HG02763 (cell line): ENCODE data around the gene ITGAV.
A peak's percentile ranks its signal among the peaks of the same experiment; 100 is the strongest.

Experiments used
- ATAC-seq: cut with Tn5 transposase; IDR thresholded peaks from one replicate; pipeline ENCODE4 v1.9.1; 2021; ENCODE audit warnings: mild to moderate bottlenecking, moderate library complexity; ENCODE audit not compliant: unreplicated experiment

The ITGAV gene

DNA sequence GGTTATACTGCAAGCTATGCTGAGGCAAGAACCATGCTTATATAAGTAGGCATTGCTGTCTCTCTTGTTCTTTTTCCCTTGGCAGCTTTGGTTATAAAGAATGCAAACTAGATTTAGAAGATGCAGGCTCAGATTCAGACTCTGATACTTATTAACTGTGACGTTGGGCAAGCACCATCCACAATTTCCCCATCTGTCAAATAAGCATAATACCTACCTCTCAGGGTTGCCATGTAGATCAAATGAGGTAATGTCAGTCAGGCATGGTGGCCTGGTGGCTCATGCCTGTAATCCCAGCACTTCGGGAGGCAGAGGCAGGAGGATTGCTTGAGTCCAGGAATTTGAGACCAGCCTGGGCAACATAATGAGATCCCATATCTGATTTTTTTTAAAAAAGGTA, 21.7 kb downstream of the ITGAV start:
- ATAC-seq = no peak

DNA sequence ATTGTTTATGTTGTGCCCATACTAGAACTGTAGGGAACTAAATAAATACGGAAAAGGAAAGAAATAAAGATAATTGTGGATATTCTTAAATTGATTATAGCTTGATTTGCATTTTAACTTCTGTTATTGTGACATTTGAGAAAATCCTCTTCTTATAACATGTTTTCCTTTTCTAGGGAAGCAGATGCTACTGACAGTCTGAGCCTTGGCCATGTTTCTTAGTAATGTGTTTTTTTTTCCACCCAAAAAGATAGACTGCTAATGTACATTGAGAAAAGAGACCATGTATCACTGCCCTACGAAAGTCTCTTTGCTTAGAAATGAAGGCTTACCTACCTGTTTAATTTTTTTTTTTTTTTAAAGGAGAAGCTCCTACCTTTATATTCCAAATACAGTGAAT, 22.2 kb downstream of the ITGAV start:
- no peak for ATAC-seq

DNA sequence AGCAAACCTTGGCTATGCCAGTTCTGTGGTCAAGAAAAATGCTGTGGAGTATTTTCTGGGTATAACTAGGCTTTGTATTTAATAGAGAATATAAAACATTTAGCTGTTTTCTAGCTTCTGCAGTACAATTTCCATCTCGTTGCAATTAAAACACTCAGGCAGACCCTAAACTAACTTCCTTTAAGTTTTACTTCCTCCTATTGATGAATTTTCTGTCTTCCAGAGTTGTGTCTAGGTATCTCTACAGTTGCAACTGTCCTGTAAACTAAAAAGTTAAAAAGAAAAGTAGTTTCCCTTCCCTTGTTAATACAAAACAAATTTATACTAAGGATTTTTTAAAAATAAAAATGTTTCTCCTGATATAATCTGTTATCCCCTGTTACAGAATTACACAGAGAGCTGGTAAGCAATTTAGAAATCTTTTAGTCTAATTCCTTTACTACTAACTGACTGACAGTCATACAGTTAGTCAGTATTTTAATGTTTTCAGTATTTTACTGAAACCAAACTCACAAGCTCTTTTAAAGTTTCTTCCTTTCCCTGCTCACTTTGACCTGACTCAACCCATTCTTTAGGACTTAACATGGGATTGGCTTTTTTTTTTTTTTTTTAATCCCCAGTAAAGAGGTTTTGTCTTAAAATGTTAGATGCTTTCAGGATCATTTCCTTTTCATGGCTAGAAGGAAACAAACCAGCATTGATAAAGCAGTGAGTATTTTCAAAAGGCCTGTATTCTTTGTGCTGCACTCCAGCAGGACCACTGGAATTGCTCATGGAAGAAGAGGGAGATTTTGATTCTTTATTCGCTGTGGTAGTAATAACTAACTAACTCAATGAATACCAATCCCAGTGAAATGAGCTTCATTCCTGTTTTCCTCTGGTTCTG, 22.9 kb downstream of the ITGAV start:
- no peak for ATAC-seq

DNA sequence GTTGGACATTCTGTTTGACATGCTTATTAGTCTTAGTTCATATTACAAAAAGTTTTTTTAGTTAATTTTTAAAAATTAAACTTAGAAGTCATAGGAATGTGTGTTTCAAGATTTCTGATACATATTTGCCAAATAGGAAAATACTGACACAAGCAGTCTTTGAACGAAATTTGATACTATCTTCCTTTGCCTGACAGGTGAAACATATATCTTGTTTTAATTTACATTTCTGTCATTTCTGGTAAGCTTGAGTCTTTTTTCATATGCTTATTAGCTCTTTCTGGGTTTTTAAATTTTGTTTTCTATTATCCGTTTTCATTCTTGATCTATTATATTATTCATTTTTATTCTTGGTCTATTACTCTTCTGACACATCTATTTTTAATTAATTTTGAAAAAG, 24.5 kb downstream of the ITGAV start:
- ATAC-seq = no peak

DNA sequence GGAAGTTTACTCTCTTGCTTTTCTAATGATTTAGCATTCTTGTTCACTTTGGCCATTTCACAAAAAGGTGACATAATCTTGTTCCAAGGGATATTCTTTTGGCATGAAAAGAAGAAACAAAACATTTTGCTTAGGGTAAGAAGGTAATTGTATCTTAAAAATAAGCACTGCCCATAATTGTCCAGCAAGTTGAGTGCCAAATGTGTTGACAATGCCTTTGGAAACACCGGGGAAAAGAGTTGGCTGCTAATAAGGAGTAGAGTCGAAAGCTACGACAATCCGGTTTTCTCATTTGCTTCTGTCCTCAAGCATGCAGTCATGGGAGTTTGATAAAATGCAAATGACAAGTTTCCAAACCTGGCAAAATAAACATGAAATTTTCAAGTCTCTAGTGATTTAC, 27.3 kb downstream of the ITGAV start:
- ATAC-seq = no peak

DNA sequence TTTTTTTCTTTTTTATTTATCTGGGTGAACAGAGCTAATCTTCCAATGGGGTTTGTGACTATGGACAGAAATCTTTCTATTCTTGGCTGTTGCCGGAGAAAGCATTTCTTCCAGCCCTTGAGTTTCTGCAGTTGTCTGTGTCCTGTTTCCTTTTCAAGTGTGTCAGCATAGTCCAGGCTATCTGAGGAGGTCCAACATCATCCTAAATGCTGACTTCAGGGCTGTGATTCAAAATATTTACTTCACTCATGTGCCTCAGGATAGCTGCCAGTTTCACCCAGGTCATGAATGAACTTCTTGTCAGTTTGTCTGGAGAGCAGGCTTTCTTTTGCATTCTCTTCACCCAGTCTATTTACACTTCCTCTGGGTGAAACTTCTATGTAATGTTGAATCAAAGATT, 27.9 kb downstream of the ITGAV start:
- no peak for ATAC-seq

DNA sequence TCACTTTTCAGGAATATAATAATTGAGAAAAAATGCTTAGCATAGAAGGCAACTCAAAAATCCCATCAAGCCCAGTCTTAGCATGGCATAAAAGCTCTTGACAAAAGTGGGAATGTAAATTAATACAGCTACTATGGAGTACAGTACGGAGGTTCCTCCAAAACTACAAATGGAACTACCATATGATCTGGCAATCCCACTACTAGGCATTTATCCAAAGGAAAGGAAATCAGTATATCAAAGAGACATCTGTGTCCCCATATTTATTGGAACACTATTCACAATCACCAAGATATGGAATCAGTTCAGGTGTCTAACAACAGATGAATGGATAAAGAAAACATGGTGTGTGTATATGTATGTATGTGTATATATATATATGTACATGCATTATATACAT, 28.8 kb downstream of the ITGAV start:
- ATAC-seq = no peak

DNA sequence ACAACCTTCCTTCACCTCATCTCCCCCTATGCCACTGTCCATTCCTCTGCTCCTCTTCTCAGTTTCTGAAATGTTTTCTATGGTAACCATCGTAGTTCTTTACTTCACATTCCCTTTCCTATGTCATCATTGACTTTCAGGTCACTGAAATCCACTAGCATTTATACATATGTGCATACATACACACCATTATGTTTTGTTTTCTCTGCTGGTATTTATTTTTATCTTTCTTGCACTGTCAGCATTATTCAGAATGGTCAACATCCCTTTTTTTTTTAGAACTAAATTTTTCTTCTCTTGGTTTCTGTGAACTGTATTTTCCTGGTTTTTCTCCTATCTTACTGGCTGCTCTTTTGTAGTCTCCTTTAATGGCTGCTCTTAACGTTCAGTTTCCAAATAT, 33.2 kb downstream of the ITGAV start:
- ATAC-seq = no peak

DNA sequence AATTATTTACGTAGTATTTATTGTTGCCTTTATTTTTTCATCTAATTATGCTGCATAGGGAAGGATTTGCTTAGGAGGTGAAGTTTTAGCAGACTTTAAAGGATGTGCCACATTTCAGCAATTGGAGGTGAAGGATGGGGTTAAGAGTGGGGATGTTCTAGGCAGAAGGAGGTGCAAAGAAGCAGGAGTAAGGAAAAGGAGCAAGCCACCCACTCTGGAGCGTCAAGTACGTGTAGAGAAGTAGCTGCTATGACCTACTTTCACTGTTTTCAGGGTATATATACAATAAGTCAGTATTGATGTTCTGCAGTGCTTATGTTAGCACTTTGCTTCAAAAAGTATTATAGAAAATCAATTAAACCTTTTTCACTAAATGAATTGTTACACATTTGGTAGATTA, 34.4 kb downstream of the ITGAV start:
- no peak for ATAC-seq

DNA sequence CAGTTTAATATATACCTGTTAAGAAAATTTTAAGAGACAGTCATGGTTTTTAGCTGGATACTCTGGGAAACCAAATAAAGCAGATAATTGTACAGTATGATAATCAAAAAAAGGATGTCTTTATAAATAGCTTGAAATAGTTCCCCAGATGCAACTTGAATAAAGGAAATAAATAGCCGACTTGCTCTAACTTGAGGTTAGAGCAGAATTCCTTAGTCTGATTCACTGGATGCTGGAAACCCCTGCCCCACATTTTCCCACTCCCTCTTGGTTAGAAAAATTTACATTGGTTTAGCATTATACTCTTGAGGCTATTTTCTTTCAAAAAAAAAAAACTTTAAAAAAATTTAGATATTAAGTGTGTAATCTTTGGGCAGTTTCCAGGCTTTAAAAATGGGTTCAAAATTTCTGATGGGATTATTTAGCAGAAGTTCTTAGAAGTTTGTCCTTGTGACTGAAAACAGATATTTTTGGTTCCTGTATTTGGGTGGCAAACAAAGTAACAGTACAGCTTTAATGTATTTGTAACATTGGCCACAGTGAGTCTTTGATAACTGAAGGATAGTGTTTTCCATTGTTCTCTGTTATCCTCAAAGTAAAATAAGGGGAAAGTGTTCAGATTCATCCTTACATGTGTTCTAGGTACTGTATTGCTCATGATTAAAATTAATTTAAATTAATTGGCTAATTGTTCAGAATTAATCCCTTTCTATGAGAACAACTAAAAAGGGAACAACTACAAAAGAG, 39.6 kb downstream of the ITGAV start:
- ATAC-seq = no peak

DNA sequence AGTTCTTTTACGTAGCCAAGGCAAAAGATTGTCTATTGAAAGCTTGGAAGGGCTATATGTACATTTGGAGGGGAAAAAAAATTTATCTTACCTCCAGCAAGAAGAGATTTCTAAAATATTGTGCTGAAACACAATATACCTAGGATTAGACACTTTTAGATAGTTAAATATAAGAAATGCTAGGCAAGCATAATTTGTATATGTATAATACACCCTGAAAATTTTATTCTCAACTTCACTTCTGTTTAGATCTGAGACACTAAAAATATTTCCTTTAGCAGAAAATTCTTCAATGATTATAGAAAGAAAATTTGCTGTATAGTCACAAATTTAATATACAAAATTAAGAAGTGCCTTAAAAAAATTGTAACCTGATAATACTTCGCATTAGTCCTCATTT, 42.6 kb downstream of the ITGAV start:
- ATAC-seq = no peak

DNA sequence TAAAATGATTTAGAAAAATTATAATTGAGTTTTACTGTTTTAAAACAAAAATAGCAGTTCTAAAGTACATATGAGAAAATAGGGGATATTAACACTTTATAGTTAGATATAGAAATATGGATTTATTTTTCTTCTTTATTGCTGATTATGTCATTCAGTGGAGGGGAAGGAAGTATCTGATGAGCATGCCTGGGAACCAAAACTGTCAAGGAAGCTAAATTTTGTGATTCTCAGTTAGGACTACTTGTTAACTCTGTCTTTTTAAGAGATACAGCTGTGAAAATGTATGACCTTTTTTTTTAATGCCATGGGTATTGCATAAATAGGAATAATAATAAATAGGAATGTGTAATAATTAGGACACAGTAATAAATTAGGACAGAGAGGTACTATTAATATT, 44.8 kb downstream of the ITGAV start:
- no peak for ATAC-seq

DNA sequence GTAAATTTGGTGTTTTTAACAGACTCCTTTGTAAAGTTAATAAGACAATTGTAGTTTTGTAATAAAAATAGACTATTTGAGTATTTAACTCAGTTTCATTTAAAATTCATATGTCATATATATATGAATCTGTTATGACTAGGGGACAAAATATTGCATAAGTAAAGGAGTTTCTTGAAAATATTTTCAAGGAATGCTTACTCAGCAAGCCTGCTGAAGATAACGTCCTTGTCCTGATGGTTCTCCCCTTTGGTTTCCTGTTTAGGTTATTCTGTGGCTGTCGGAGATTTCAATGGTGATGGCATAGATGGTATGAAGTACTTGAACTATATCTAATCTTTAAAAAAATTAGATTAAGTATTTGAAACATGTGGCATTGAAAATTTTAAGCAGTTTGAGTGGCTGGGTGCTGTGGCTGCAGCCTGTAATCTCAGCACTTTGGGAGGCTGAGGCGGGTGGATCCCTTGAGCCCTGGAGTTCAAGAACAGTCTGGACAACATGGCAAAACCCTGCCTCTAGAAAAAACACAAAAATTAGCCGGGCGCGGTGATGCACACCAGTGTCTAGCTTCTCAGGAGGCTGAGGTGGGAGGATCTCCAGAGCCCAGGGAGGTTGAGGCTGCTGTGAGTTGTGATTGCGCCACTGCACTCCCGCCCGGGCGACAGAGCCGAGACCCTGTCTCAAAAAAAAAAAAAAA, 47.1 kb downstream of the ITGAV start:
- ATAC-seq = no peak

DNA sequence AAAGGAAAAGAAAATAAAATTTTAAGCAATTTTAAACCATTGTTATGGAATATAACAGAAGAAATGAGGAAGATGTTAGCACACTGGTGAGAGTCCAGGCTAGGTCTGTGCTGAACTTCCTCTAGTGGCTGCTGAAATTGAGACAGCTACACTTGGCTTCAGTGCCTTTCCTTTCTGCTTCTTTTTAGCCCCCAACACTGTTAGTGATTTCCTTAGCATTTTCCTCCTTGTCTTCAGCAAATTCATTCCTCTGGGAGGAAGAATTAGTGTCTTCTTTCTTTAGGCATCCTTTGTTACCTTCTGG, 47.6 kb downstream of the ITGAV start:
- ATAC-seq = no peak

DNA sequence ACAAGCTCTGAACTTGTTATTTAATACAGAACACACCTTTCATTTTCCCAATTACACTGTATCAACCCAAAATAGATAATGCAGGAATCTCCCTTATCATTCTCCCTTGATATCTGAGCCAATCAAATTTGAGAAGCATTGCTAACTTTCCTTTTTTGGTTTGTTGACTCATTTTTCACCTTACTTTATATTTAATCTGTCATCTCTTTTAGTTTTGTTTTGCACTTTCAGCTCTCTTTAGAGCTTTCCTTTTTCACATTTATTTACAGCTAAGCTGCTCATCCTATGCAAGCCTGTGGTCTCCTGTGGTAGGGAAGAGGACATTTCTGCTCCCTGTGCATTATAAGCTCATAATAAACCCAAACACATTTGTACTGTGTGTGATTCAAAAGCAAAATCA, 50.1 kb downstream of the ITGAV start:
- peak; percentile 60 for ATAC-seq

DNA sequence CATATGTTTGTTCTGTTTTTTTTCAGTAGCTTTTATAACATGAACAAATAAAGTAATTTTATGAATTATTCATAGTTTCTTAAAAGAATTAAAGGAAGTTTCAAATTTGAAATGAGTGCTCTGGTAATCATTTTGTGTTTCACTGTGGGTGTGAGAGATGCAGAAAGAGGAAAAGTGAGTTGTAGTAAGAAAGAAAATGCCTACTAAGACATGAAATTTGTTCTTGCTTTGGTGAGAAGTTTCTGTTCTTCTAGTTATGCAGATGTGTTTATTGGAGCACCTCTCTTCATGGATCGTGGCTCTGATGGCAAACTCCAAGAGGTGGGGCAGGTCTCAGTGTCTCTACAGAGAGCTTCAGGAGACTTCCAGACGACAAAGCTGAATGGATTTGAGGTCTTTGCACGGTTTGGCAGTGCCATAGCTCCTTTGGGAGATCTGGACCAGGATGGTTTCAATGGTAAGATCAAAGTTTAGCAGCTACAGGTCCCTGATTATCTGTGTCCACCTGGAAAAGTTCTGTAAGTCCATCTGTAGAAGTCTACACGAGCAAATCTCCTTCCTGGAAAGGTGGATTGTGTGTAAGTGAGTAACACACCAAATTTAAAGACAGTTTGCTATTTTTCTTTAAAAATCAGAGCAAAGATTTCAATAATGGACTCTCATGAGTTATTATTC, 51.4 kb downstream of the ITGAV start:
- peak; percentile 10 for ATAC-seq

DNA sequence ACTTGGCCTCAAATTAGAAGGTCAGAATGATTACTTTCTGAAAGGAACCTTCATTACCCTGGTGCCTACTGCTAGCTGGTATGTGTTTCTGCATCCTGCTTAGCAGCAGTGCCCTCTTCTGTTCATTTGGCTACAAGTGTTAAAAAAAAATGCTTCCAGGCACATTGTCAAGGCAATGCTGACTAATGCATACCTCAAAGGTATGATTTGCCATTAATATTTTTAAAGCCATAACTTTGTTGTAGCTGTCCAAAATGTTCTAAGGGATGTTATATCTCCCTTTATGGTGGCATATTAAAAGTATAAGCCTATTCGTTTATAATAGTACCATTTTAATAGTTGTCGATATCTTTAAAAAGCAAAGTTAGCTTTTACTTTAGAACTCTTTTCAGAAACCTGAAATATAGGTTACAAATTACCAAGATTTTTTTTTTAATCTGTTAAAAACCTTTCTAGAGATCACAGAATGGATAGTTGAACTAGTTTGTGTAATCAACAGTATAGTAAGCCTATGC, 52.0 kb downstream of the ITGAV start:
- ATAC-seq = peak; percentile 83

DNA sequence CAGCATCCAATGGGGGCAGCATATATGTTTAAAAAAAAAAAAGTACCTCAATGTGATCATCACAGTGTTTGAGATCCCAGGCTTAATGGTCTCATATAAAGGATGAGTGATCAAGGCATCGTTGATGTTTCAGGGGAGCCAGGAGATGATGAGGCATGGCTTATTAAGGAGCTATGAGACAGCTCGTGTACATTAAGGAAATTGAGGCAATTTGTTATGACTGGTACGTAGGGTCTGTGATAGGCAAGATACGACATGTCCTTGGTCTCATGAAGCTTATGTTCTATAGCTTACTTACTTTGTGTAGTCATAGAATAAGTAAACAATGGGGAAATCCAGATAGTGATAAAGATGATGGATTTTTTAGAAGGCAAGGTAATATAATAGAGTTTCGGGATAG, 54.9 kb downstream of the ITGAV start:
- no peak for ATAC-seq

DNA sequence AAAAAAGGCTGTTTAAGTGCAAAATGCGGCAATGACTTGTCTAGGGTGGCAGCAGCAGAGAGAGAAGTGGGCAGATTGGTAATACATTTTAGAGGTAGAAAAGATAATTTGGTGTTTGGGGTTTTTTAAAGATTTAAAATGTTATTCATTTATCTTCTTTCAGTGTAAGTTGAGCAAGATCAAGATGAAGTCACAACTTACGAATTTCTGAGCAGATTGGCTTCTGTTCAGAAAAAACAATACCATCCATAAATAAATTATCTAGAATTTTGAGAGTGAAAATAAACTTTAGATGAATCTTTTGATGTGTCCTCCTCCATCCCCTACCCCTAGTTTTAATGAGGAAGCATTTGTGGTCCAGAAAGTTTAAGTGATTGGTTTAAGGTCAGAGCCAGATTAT, 56.1 kb downstream of the ITGAV start:
- no peak for ATAC-seq

DNA sequence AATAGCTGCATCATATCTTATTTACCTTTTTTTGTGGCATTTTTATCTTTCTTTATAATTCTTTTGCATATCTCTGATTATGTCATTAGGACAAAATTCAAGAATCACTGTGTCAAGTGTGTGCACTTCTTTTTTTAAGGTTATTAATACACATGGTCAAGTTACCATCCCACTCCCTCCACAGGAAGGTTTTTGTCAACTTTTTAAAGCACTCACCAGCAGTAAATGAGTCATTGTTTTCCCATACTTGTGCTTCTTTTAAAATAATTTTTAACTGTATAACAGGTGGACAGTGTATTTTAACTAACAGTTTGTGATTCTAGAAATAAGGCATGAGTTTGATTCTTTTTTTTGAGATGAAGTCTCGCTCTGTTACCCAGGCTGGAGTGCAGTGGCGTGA, 58.3 kb downstream of the ITGAV start:
- ATAC-seq = no peak

DNA sequence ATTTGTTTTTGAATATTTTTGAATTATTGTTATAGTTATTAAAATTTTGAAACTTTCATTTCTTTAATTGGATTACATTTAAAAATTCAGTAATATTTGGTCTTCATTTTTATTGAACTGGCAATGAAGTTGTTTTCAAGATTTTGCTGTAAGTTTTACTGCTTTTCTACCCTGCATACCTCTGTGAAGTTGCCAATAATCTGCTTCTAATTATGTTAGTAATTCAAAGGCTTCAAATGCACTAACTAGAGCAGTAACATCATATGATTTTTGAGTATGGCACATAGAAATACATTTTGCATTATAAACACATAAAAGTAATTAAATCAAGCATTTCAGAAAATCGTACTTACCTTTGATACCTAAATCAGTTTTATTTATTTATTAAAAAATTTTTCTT, 63.7 kb downstream of the ITGAV start:
- ATAC-seq = no peak
